Sigmoid colon (tissue), 4 donors: ENCODE measurements around the gene CHEK1.

Source experiments
- POLR2A ChIP-seq, 2 donors: fragments of 450-650 bp; IDR thresholded peaks; one replicate each; pipeline ENCODE4 v1.6.1; 2016; ENCODE audit warnings: antibody characterized with exemption in 2 of 2, mild to moderate bottlenecking in 2 of 2, moderate library complexity in 2 of 2
- POLR2AphosphoS5 ChIP-seq, 4 donors: sonication (generic); formaldehyde crosslinking; IDR thresholded peaks; one replicate each; pipeline ENCODE4 v1.6.1; 2017; ENCODE audit warnings: antibody characterized with exemption in 4 of 4

GRCh38 chr11:125583496-125583895 is 41.5 kb upstream of the CHEK1 start:
- no peak for TF ChIP-seq POLR2AphosphoS5 (IDR thresholded peaks at IDR 0.05)
- TF ChIP-seq POLR2A (IDR thresholded peaks at IDR 0.05): no peak
